Gastrocnemius medialis (tissue), 4 donors: ENCODE data around the gene GSG1L.

Source experiments
- POLR2A ChIP-seq, 2 donors: fragments of 450-650 bp; IDR thresholded peaks; one replicate each; pipeline ENCODE4 v1.6.1; 2017; ENCODE audit warnings: antibody characterized with exemption in 2 of 2, mild to moderate bottlenecking in 2 of 2, moderate library complexity in 2 of 2
- TF ChIP-seq, protein P1 (sequence below), 5 experiments: fragments of 450-650 bp in 3 of 5; fragments of 200-600 bp in 2 of 5; sonication (generic) in 2 of 5; IDR thresholded peaks in 4 of 5; conservative IDR thresholded peaks in 1 of 5; 1 replicate in 4 of 5; 2 replicates in 1 of 5; pipeline ENCODE4 v1.5.1; 2016 to 2019; ENCODE audit warnings: antibody characterized with exemption in 5 of 5, mild to moderate bottlenecking in 3 of 5, moderate library complexity in 3 of 5

DNA sequence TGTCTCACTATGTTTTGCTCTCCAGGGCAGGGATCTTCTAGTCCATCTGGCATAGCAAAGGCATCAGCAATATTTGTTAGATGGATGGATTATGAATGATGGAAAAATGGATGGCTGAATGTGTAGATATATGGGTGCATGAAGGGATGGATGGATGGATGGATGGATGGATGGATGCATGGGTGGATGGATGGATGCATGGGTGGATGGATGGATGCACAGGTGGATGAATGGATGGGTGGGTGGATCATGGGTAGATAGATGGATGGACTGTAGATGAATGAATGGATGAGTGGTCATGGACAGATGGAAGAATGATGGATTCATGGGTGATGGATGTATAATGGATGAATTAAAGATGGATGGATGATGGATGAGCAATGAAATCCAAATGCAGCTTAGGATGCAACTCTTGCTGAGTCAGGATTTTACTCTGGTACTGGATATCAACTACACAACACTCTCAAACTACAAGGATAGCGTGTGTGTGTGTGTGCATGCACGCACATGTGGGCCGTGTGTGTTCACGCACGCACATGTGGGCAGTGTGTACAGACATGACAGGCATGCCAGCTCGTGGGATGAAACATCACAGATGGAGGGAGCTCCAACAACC lies 34.0 kb downstream of the GSG1L start:
- TF ChIP-seq, protein P1, sequence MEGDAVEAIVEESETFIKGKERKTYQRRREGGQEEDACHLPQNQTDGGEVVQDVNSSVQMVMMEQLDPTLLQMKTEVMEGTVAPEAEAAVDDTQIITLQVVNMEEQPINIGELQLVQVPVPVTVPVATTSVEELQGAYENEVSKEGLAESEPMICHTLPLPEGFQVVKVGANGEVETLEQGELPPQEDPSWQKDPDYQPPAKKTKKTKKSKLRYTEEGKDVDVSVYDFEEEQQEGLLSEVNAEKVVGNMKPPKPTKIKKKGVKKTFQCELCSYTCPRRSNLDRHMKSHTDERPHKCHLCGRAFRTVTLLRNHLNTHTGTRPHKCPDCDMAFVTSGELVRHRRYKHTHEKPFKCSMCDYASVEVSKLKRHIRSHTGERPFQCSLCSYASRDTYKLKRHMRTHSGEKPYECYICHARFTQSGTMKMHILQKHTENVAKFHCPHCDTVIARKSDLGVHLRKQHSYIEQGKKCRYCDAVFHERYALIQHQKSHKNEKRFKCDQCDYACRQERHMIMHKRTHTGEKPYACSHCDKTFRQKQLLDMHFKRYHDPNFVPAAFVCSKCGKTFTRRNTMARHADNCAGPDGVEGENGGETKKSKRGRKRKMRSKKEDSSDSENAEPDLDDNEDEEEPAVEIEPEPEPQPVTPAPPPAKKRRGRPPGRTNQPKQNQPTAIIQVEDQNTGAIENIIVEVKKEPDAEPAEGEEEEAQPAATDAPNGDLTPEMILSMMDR (IDR thresholded peaks at IDR 0.05 in 4 of 5, conservative IDR thresholded peaks at IDR 0.05 in 1 of 5), result no peak
- TF ChIP-seq POLR2A (IDR thresholded peaks at IDR 0.05), result no peak
